Ishikawa (cell line): Measurements from ENCODE around the gene ANO4.

Source experiments
- EP300 ChIP-seq: IDR thresholded peaks from 2 replicates; pipeline ENCODE4 v1.6.1; 2012; ENCODE audit warnings: borderline replicate concordance
- FOXM1 ChIP-seq: IDR thresholded peaks from 2 replicates; pipeline ENCODE4 v1.6.1; 2012; ENCODE audit warnings: low read depth, borderline replicate concordance
- NFIC ChIP-seq: IDR thresholded peaks from 2 replicates; pipeline ENCODE4 v1.6.1; 2012
- YY1 ChIP-seq: IDR thresholded peaks from 2 replicates; pipeline ENCODE4 v1.6.1; 2012; ENCODE audit warnings: low read depth

DNA sequence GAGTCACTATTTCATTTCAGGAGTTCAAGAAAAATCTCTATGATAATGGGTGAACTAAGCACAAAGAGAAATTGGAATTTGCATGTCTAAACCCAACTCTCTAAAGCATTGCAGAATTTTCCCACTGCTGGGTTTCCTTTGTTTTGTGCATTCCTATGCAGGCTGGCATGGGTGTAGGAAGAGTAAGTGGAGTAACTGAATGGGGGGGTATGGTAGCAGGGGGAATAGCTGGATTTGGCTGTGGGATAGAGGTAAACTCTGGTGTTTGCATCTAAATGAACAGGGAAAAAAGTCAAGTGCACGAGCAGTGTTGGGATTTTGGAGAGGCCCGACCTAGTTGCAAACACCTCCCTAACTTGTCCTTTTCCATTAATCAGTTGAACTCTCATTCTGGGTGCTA lies 159.1 kb downstream of the ANO4 start:
- no peak for TF ChIP-seq EP300
- no peak for TF ChIP-seq FOXM1
- TF ChIP-seq NFIC = no peak
- TF ChIP-seq YY1 = no peak
